GM12878 (cell line): ENCODE measurements around the gene ASB4. TPM values are rescaled to one million over a fixed set of nuclear protein-coding genes. Genes with fewer than 3 reads are reported as not detected.

Experiments
- CBFB ChIP-seq: IDR thresholded peaks from 2 replicates; pipeline ENCODE4 v1.6.1; 2016; ENCODE audit warnings: antibody characterized with exemption, low read depth
- CBX3 ChIP-seq: fragments of 200-600 bp; sonication (generic); IDR thresholded peaks from 2 replicates; pipeline ENCODE4 v1.6.1; 2016; ENCODE audit warnings: low read depth, borderline replicate concordance
- CREB1 ChIP-seq: IDR thresholded peaks from 2 replicates; pipeline ENCODE4 v1.6.1; 2012; ENCODE audit warnings: low read depth, mild to moderate bottlenecking, inconsistent platforms
- CREM ChIP-seq: IDR thresholded peaks from 2 replicates; pipeline ENCODE4 v1.6.1; 2014; ENCODE audit warnings: antibody characterized with exemption, low read depth
- ETV6 ChIP-seq, 2 experiments: fragments of 450-650 bp in 1 of 2; IDR thresholded peaks in 1 of 2; conservative IDR thresholded peaks in 1 of 2; 2 replicates each; pipeline ENCODE4 v1.6.1; 2014; ENCODE audit warnings: antibody characterized with exemption in 1 of 2, borderline replicate concordance in 1 of 2, low read depth in 1 of 2, mild to moderate bottlenecking in 1 of 2, moderate library complexity in 1 of 2
- GABPA ChIP-seq: IDR thresholded peaks from 2 replicates; pipeline ENCODE4 v1.6.1; 2014; ENCODE audit warnings: antibody characterized with exemption, low read depth, mild to moderate bottlenecking, inconsistent platforms
- HDGF ChIP-seq: fragments of 450-650 bp; IDR thresholded peaks from 2 replicates; pipeline ENCODE4 v1.6.1; 2016; ENCODE audit warnings: antibody characterized with exemption
- IKZF1 ChIP-seq: fragments of 450-650 bp; conservative IDR thresholded peaks from 2 replicates; pipeline ENCODE4 v1.6.1; 2017; ENCODE audit warnings: antibody characterized with exemption, mild to moderate bottlenecking
- IKZF2 ChIP-seq, 2 experiments: fragments of 450-650 bp; IDR thresholded peaks; 2 replicates each; pipeline ENCODE4 v1.6.1; 2017; ENCODE audit warnings: mild to moderate bottlenecking in 2 of 2, moderate library complexity in 2 of 2
- IRF4 ChIP-seq: IDR thresholded peaks from 2 replicates; pipeline ENCODE4 v1.6.1; 2011; ENCODE audit warnings: low read depth, low read length
- MTA2 ChIP-seq: fragments of 450-650 bp; IDR thresholded peaks from 2 replicates; pipeline ENCODE4 v1.6.1; 2016; ENCODE audit warnings: low read depth, mild to moderate bottlenecking, moderate library complexity
- MYB ChIP-seq: fragments of 150-350 bp; IDR thresholded peaks from 2 replicates; pipeline ENCODE4 v1.6.1; 2014; ENCODE audit warnings: mild to moderate bottlenecking, low read depth, low read length, borderline replicate concordance
- NR2C2 ChIP-seq: IDR thresholded peaks from 2 replicates; pipeline ENCODE4 v1.6.1; 2011; ENCODE audit warnings: borderline replicate concordance, low read depth; ENCODE audit not compliant: control insufficient read depth, insufficient read length
- NR2F1 ChIP-seq: fragments of 450-650 bp; conservative IDR thresholded peaks from 2 replicates; pipeline ENCODE4 v1.6.1; 2017; ENCODE audit warnings: mild to moderate bottlenecking
- RELA ChIP-seq: fragments of 450-650 bp; IDR thresholded peaks from 2 replicates; pipeline ENCODE4 v1.8.0; 2014; ENCODE audit warnings: borderline replicate concordance; ENCODE audit not compliant: partially characterized antibody
- RUNX3 ChIP-seq: IDR thresholded peaks from 2 replicates; pipeline ENCODE4 v1.6.1; 2012; ENCODE audit warnings: low read length, inconsistent platforms
- SREBF1 ChIP-seq: IDR thresholded peaks from 2 replicates; pipeline ENCODE4 v1.6.1; 2012; ENCODE audit warnings: mild to moderate bottlenecking, low read length
- SRF ChIP-seq, 2 experiments: IDR thresholded peaks; 2 replicates each; pipeline ENCODE4 v1.6.1; 2011; ENCODE audit warnings: low read depth in 2 of 2, low read length in 2 of 2, mild to moderate bottlenecking in 1 of 2, moderate library complexity in 1 of 2
- TCF12 ChIP-seq: IDR thresholded peaks from 2 replicates; pipeline ENCODE4 v1.6.1; 2011; ENCODE audit warnings: low read depth, mild to moderate bottlenecking, low read length
- TCF7 ChIP-seq: IDR thresholded peaks from 2 replicates; pipeline ENCODE4 v1.6.1; 2014; ENCODE audit warnings: antibody characterized with exemption, borderline replicate concordance
- polyA plus RNA-seq, 11 experiments: library from polyadenylated mRNA; depleted of rRNA in 4 of 11; unstranded in 6 of 11; stranded (reverse) in 5 of 11; fragments of >200 nt; fragmentation: Nextera tagmentation in 4 of 11; fragmentation: Illumina TruSeq in 1 of 11; extraction: Ambion mirVana in 4 of 11; extraction: Trizol in 1 of 11; gene quantifications; 1 replicate in 1 of 11; 2 replicates in 10 of 11; pipeline versions ENCODE4 v1.2.1 to v1.2.3, GENCODE V29; 2011 to 2016; ENCODE audit warnings: inconsistent platforms in 2 of 11, missing spikeins in 2 of 11, low read depth in 1 of 11
- total RNA-seq, 4 experiments: library from RNA; depleted of rRNA in 3 of 4; stranded (reverse); fragments of >200 nt in 3 of 4; fragmentation: Illumina TruSeq in 1 of 4; extraction: Trizol in 1 of 4; gene quantifications; 2 replicates each; pipeline versions ENCODE4 v1.2.1 to v1.2.3, GENCODE V29; 2013 to 2021
- TF ChIP-seq, protein P1 (sequence below): IDR thresholded peaks from 2 replicates; pipeline ENCODE4 v1.6.1; 2011; ENCODE audit warnings: borderline replicate concordance, low read depth, mild to moderate bottlenecking, moderate library complexity, low read length; ENCODE audit not compliant: insufficient read depth, poor library complexity, severe bottlenecking
- TF ChIP-seq, protein P2 (sequence below): IDR thresholded peaks from 2 replicates; pipeline ENCODE4 v1.6.1; 2011; ENCODE audit warnings: low read depth, low read length, improper control_type of control experiment, borderline replicate concordance
- TF ChIP-seq, protein P3 (sequence below): fragments of 450-650 bp; IDR thresholded peaks from 2 replicates; pipeline ENCODE4 v1.6.1; 2017; ENCODE audit warnings: low read depth, mild to moderate bottlenecking, moderate library complexity
- TF ChIP-seq, protein P4 (sequence below), 3 experiments: IDR thresholded peaks in 2 of 3; conservative IDR thresholded peaks in 1 of 3; 2 replicates each; pipeline ENCODE4 v1.5.1; 2011; ENCODE audit warnings: low read depth in 3 of 3, low read length in 3 of 3, mild to moderate bottlenecking in 3 of 3, control low read depth in 2 of 3, moderate library complexity in 2 of 3, inconsistent platforms in 1 of 3, mixed read lengths in 1 of 3; ENCODE audit not compliant: control insufficient read depth in 2 of 3, insufficient read depth in 1 of 3; ENCODE audit errors: extremely low read depth in 1 of 3
- TF ChIP-seq, protein P5 (sequence below): IDR thresholded peaks from 2 replicates; pipeline ENCODE4 v1.6.1; 2012; ENCODE audit warnings: low read length, inconsistent platforms

Gene ASB4
- total and polyA plus RNA-seq, 10 of the 15 experiments (the other 5 are each of a cell fraction or from before 2014, with no cell fraction given), result 0.12 to 1.1 TPM; not detected in 8

DNA sequence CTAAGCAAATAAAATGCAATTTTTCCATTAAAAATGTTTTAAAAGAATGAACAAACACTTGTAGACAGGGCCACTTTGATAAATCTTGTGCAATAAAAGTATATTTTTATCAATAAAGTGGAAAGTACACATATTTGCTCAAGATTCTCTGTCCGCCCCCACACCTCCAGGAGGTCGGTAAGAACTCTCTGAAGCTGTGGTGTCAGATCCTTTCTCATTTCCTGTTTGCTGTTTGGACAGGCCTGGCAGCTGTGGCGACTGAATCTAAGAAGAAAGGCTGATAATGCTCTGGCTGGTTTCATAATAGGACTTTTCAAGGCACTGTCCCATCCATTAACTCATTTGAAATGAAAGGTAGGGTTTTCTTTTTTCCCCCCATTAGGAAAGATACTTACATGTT lies 15.3 kb upstream of the ASB4 start (continued):
- TF ChIP-seq CBFB (no peak), IKZF2 (IDR thresholded peaks at IDR 0.05) (peak; percentile 79 to 88), SREBF1 (no peak), GABPA (0 out of 2 replicates have a peak, but pooled peaks have one; percentile 26), HDGF (no peak), SRF (IDR thresholded peaks at IDR 0.05; ENCODE audit: low read depth in 2 of 2, low read length in 2 of 2) (no peak), TCF7 (peak; percentile 40; the same call in 1 of the 2 replicates), NR2C2 (no peak), MYB (no peak), CBX3 (no peak), RELA (no peak), CREB1 (0 out of 2 replicates have a peak, but pooled peaks have one; percentile 10), CREM (0 out of 2 replicates have a peak, but pooled peaks have one; percentile 26), RUNX3 (peak; percentile 81), IRF4 (0 out of 2 replicates have a peak, but pooled peaks have one; percentile 29), IKZF1 (peak; percentile 78), NR2F1 (no peak), MTA2 (peak; percentile 64), ETV6 (conservative IDR thresholded peaks at IDR 0.05 in 1 of 2, IDR thresholded peaks at IDR 0.05 in 1 of 2; ENCODE audit: borderline replicate concordance in 1 of 2, low read depth in 1 of 2) (peak in 1 of 2 experiments; percentile 89; a peak in 2 of 4 replicates), TCF12 (peak; percentile 78)
- TF ChIP-seq, protein P1, sequence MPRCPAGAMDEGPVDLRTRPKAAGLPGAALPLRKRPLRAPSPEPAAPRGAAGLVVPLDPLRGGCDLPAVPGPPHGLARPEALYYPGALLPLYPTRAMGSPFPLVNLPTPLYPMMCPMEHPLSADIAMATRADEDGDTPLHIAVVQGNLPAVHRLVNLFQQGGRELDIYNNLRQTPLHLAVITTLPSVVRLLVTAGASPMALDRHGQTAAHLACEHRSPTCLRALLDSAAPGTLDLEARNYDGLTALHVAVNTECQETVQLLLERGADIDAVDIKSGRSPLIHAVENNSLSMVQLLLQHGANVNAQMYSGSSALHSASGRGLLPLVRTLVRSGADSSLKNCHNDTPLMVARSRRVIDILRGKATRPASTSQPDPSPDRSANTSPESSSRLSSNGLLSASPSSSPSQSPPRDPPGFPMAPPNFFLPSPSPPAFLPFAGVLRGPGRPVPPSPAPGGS, result peak; percentile 17
- TF ChIP-seq, protein P2, sequence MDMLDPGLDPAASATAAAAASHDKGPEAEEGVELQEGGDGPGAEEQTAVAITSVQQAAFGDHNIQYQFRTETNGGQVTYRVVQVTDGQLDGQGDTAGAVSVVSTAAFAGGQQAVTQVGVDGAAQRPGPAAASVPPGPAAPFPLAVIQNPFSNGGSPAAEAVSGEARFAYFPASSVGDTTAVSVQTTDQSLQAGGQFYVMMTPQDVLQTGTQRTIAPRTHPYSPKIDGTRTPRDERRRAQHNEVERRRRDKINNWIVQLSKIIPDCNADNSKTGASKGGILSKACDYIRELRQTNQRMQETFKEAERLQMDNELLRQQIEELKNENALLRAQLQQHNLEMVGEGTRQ, result no peak
- TF ChIP-seq, protein P3, sequence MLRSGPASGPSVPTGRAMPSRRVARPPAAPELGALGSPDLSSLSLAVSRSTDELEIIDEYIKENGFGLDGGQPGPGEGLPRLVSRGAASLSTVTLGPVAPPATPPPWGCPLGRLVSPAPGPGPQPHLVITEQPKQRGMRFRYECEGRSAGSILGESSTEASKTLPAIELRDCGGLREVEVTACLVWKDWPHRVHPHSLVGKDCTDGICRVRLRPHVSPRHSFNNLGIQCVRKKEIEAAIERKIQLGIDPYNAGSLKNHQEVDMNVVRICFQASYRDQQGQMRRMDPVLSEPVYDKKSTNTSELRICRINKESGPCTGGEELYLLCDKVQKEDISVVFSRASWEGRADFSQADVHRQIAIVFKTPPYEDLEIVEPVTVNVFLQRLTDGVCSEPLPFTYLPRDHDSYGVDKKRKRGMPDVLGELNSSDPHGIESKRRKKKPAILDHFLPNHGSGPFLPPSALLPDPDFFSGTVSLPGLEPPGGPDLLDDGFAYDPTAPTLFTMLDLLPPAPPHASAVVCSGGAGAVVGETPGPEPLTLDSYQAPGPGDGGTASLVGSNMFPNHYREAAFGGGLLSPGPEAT, result peak; percentile 79
- TF ChIP-seq, protein P4, sequence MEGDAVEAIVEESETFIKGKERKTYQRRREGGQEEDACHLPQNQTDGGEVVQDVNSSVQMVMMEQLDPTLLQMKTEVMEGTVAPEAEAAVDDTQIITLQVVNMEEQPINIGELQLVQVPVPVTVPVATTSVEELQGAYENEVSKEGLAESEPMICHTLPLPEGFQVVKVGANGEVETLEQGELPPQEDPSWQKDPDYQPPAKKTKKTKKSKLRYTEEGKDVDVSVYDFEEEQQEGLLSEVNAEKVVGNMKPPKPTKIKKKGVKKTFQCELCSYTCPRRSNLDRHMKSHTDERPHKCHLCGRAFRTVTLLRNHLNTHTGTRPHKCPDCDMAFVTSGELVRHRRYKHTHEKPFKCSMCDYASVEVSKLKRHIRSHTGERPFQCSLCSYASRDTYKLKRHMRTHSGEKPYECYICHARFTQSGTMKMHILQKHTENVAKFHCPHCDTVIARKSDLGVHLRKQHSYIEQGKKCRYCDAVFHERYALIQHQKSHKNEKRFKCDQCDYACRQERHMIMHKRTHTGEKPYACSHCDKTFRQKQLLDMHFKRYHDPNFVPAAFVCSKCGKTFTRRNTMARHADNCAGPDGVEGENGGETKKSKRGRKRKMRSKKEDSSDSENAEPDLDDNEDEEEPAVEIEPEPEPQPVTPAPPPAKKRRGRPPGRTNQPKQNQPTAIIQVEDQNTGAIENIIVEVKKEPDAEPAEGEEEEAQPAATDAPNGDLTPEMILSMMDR (IDR thresholded peaks at IDR 0.05 in 2 of 3, conservative IDR thresholded peaks at IDR 0.05 in 1 of 3; ENCODE audit: control insufficient read depth in 2 of 3, extremely low read depth in 1 of 3, insufficient read depth in 1 of 3, low read depth in 3 of 3, low read length in 3 of 3), result no peak
- TF ChIP-seq, protein P5, sequence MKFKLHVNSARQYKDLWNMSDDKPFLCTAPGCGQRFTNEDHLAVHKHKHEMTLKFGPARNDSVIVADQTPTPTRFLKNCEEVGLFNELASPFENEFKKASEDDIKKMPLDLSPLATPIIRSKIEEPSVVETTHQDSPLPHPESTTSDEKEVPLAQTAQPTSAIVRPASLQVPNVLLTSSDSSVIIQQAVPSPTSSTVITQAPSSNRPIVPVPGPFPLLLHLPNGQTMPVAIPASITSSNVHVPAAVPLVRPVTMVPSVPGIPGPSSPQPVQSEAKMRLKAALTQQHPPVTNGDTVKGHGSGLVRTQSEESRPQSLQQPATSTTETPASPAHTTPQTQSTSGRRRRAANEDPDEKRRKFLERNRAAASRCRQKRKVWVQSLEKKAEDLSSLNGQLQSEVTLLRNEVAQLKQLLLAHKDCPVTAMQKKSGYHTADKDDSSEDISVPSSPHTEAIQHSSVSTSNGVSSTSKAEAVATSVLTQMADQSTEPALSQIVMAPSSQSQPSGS, result no peak
